Aorta (tissue), 5 donors: ENCODE measurements around the gene RHEX. TPM values are rescaled to one million over a fixed set of nuclear protein-coding genes. Genes with fewer than 3 reads are reported as not detected.

Source experiments
- ATAC-seq: fragments of 200-7000 bp; cut with Tn5 transposase; one replicate; pipeline ENCODE4 v1.9.1; 2022; ENCODE audit warnings: moderate library complexity; ENCODE audit not compliant: low FRiP score
- DNase-seq, 2 donors: peaks; one replicate each; pipeline ENCODE4 v3.0.0-alpha.2; 2020
- H3K27ac ChIP-seq, 2 donors: one replicate each; pipeline ENCODE4 v1.5.1; 2013; ENCODE audit warnings: low read length in 2 of 2, mild to moderate bottlenecking in 2 of 2, moderate library complexity in 2 of 2, control low read depth in 1 of 2, inconsistent platforms in 1 of 2, low read depth in 1 of 2
- H3K27me3 ChIP-seq, 2 donors: one replicate each; pipeline ENCODE4 v1.6.1; 2013; ENCODE audit warnings: control low read depth in 1 of 2, low read length in 1 of 2, mild to moderate bottlenecking in 1 of 2, moderate library complexity in 1 of 2; ENCODE audit not compliant: insufficient read depth in 2 of 2, control insufficient read depth in 1 of 2
- H3K36me3 ChIP-seq, 2 donors: one replicate each; pipeline ENCODE4 v1.6.1; 2013; ENCODE audit warnings: control low read depth in 1 of 2, low read length in 1 of 2, mild to moderate bottlenecking in 1 of 2; ENCODE audit not compliant: insufficient read depth in 2 of 2, control insufficient read depth in 1 of 2
- H3K4me1 ChIP-seq, 2 donors: one replicate each; pipeline ENCODE4 v1.6.1; 2013; ENCODE audit warnings: low read length in 2 of 2, control low read depth in 1 of 2, mild to moderate bottlenecking in 1 of 2, moderate library complexity in 1 of 2; ENCODE audit not compliant: insufficient read depth in 2 of 2, control insufficient read depth in 1 of 2
- H3K4me3 ChIP-seq, 2 donors: one replicate each; pipeline ENCODE4 v1.5.1; 2013; ENCODE audit warnings: low read length in 2 of 2, control low read depth in 1 of 2, mild to moderate bottlenecking in 1 of 2
- H3K9me3 ChIP-seq: one replicate; pipeline ENCODE4 v1.6.1; 2013; ENCODE audit warnings: mild to moderate bottlenecking, low read length; ENCODE audit not compliant: control insufficient read depth
- WGBS, 2 donors: extraction: QIAGEN DNeasy Blood & Tissue Kit; methylation state at CpG; one replicate each; pipeline ENCODE4 v1.1.7; 2013; 5-methylcytosine and 5-hydroxymethylcytosine counted together
- intact Hi-C, 2 donors: fragments of 100-400 bp; cut with DNase I; formaldehyde crosslinking; loops; one replicate each; pipeline versions ENCODE4 v1.14.2 to v1.15.0; 2022
- polyA plus RNA-seq, 2 donors: library from polyadenylated mRNA; stranded (reverse); fragments of 200-250 nt; gene quantifications; one replicate each; pipeline ENCODE4 v1.2.3, GENCODE V29; 2013
- total RNA-seq, 2 donors: library from RNA; stranded (reverse); fragmentation: NEBNext Ultra II Directional; extraction: Animal tissue kit (Norgen Biotek cat#: 25700); gene quantifications; one replicate each; pipeline ENCODE4 v1.2.1, GENCODE V29; 2021
- donor health status: healthy with polysubstance abuse.
- donor health status: Bipolar disorder and iron deficiency.
- donor health status: DM: no; HTN: no; CAD: no.
- donor health status: DM: no; HTN: no; CAD: no.
- donor health status: DM: yes; HTN: yes; CAD: no.

RHEX gene
- total and polyA plus RNA-seq, 4 donors, result 0.84 to 3.3 TPM; not detected in 2

GRCh38 chr1:206037581-206037980 lies 15.4 kb upstream of the RHEX start:
- intact Hi-C loops, result no loop called here
- no peaks in the 10 kb centered on the region for H3K4me1 ChIP-seq
- no peak for ATAC-seq
- no peak overlapping the region for H3K4me3 ChIP-seq
- H3K36me3 ChIP-seq, result no peaks in the 10 kb centered on the region
- no peaks in the 10 kb centered on the region for H3K27me3 ChIP-seq
- H3K27ac ChIP-seq, result no peak overlapping the region
- 95 to 96% methylated on average over 9 of the region's 9 CpGs for WGBS, 2 donors
- no peak for DNase-seq
- peaks cover 2% of the 10 kb centered on the region for H3K9me3 ChIP-seq

GRCh38 chr1:206039046-206039973 lies 13.7 kb upstream of the RHEX start:
- no peak for ATAC-seq
- no peaks in the 10 kb centered on the region for H3K4me1 ChIP-seq
- no peak overlapping the region for H3K27ac ChIP-seq
- H3K9me3 ChIP-seq, result no peaks in the 10 kb centered on the region
- no peaks in the 10 kb centered on the region for H3K36me3 ChIP-seq
- H3K4me3 ChIP-seq, result no peak overlapping the region
- 46 to 50% methylated on average over 7 of the region's 7 CpGs for WGBS, 2 donors
- intact Hi-C loops, result no loop called here
- no peak for DNase-seq
- no peaks in the 10 kb centered on the region for H3K27me3 ChIP-seq

GRCh38 chr1:206040328-206040727 lies 12.6 kb upstream of the RHEX start:
- H3K27ac ChIP-seq, result no peak overlapping the region
- no peak for ATAC-seq
- H3K36me3 ChIP-seq, result no peaks in the 10 kb centered on the region
- no peaks in the 10 kb centered on the region for H3K4me1 ChIP-seq
- H3K9me3 ChIP-seq, result no peaks in the 10 kb centered on the region
- intact Hi-C loops, result no loop called here
- 64 to 77% methylated on average over 5 of the region's 5 CpGs for WGBS, 2 donors
- DNase-seq, result no peak
- H3K27me3 ChIP-seq, result no peaks in the 10 kb centered on the region
- no peak overlapping the region for H3K4me3 ChIP-seq

GRCh38 chr1:206041640-206042039 lies 11.3 kb upstream of the RHEX start:
- Histone ChIP-seq H3K27ac (no peak overlapping the region), H3K4me3 (no peak overlapping the region), H3K9me3 (no peaks in the 10 kb centered on the region), H3K36me3 (no peaks in the 10 kb centered on the region), H3K4me1 (no peaks in the 10 kb centered on the region), H3K27me3 (no peaks in the 10 kb centered on the region)
- WGBS, 2 donors, result 64 to 65% methylated on average over 7 of the region's 7 CpGs
- intact Hi-C loops, result no loop called here
- no peak for ATAC-seq
- DNase-seq, result no peak

- Histone ChIP-seq H3K36me3 (no peaks in the 10 kb centered on the region), H3K4me3 (no peak overlapping the region), H3K4me1 (no peaks in the 10 kb centered on the region), H3K27me3 (no peaks in the 10 kb centered on the region), H3K27ac (no peak overlapping the region), H3K9me3 (no peaks in the 10 kb centered on the region)
- WGBS, 2 donors, result 71 to 74% methylated on average over 4 of the region's 4 CpGs
- DNase-seq (no peak), ATAC-seq (no peak)
- intact Hi-C loops, result no loop called here
Observed at GRCh38 chr1:206047271-206047670, 5.7 kb upstream of the RHEX start.

GRCh38 chr1:206048582-206048981 lies 4.4 kb upstream of the RHEX start:
- DNase-seq, result peak in 1 of 2 donors; percentile 60
- WGBS, 2 donors, result 86 to 92% methylated on average over 6 of the region's 6 CpGs
- H3K4me3 ChIP-seq, result no peak overlapping the region
- intact Hi-C loops, result no loop called here
- H3K4me1 ChIP-seq, result no peaks in the 10 kb centered on the region
- no peaks in the 10 kb centered on the region for H3K27me3 ChIP-seq
- no peak for ATAC-seq
- no peaks in the 10 kb centered on the region for H3K9me3 ChIP-seq
- H3K27ac ChIP-seq, result no peak overlapping the region
- no peaks in the 10 kb centered on the region for H3K36me3 ChIP-seq

- H3K9me3 ChIP-seq, result no peaks in the 10 kb centered on the region
- H3K27ac ChIP-seq, result no peak overlapping the region
- H3K36me3 ChIP-seq, result no peaks in the 10 kb centered on the region
- H3K4me3 ChIP-seq, result no peak overlapping the region
- no peaks in the 10 kb centered on the region for H3K4me1 ChIP-seq
- DNase-seq (no peak), ATAC-seq (no peak)
- intact Hi-C loops, result no loop called here
- no peaks in the 10 kb centered on the region for H3K27me3 ChIP-seq
Observed at GRCh38 chr1:206049293-206049692, 3.7 kb upstream of the RHEX start.

GRCh38 chr1:206049919-206050600 lies 2.9 kb upstream of the RHEX start:
- Histone ChIP-seq H3K4me3 (no peak overlapping the region), H3K36me3 (no peaks in the 10 kb centered on the region), H3K27me3 (no peaks in the 10 kb centered on the region), H3K9me3 (no peaks in the 10 kb centered on the region), H3K4me1 (no peaks in the 10 kb centered on the region), H3K27ac (no peak overlapping the region)
- 92 to 94% methylated on average over 3 of the region's 3 CpGs for WGBS, 2 donors
- intact Hi-C loops, result no loop called here
- DNase-seq (no peak), ATAC-seq (no peak)
